Bronchial epithelial cell (primary cell): ENCODE data around the gene FBXL4. TPM values are rescaled to one million over a fixed set of nuclear protein-coding genes. Genes with fewer than 3 reads are reported as not detected.

ENCODE experiments used
- DNase-seq: peaks from one replicate; pipeline ENCODE4 v3.0.0-alpha.2; 2010; ENCODE audit warnings: low read depth
- FAIRE-seq: peaks from 2 replicates; lab custom pipeline; 2011; peaks lifted over from hg19 to GRCh38; lab: Jason Lieb, UNC
- H3K27me3 ChIP-seq: 2 replicates; pipeline ENCODE4 v1.5.1; 2011; ENCODE audit warnings: low read length; ENCODE audit not compliant: control insufficient read depth, insufficient read depth
- H3K36me3 ChIP-seq: 2 replicates; pipeline ENCODE4 v1.5.1; 2011; ENCODE audit warnings: low read length; ENCODE audit not compliant: control insufficient read depth, insufficient read depth
- H3K4me3 ChIP-seq: 2 replicates; pipeline ENCODE4 v1.5.1; 2011; ENCODE audit warnings: mild to moderate bottlenecking, low read depth, low read length, control low read depth
- total RNA-seq: library from RNA; depleted of rRNA; stranded (reverse); fragments of >200 nt; gene quantifications from 2 replicates; pipeline ENCODE4 v1.2.1, GENCODE V29; 2014
- TF ChIP-seq, protein P1 (sequence below): IDR thresholded peaks from 2 replicates; pipeline ENCODE4 v1.5.1; 2011; ENCODE audit warnings: mild to moderate bottlenecking, moderate library complexity, low read length, control low read depth, inconsistent platforms; ENCODE audit not compliant: insufficient read depth, severe bottlenecking

The FBXL4 gene
- total RNA-seq, 1 donor from 2014 or later, result 12.9 TPM

DNA sequence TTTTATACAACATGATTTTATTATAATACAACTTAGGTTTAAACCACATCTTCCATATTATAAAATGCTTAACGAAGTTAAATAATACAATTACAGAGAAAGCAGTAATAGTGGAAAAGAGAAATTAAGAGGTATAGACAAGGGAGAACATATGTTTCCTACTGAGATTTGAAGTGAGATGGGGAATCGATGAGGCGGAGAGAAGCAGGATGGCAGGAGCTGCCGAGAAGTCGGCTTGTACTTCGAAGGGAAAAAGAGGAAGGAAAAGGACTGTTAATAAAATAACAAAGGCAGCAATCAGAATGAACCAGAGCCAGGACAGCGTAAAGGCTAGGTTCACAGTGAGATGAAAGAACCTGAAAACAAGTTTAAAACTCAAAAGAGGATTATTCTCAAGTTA, 15.4 kb downstream of the FBXL4 start:
- Histone ChIP-seq H3K27me3 (no peaks in the 10 kb centered on the region), H3K36me3 (no peaks in the 10 kb centered on the region), H3K4me3 (no peak overlapping the region)
- no peak for DNase-seq
- TF ChIP-seq, protein P1, sequence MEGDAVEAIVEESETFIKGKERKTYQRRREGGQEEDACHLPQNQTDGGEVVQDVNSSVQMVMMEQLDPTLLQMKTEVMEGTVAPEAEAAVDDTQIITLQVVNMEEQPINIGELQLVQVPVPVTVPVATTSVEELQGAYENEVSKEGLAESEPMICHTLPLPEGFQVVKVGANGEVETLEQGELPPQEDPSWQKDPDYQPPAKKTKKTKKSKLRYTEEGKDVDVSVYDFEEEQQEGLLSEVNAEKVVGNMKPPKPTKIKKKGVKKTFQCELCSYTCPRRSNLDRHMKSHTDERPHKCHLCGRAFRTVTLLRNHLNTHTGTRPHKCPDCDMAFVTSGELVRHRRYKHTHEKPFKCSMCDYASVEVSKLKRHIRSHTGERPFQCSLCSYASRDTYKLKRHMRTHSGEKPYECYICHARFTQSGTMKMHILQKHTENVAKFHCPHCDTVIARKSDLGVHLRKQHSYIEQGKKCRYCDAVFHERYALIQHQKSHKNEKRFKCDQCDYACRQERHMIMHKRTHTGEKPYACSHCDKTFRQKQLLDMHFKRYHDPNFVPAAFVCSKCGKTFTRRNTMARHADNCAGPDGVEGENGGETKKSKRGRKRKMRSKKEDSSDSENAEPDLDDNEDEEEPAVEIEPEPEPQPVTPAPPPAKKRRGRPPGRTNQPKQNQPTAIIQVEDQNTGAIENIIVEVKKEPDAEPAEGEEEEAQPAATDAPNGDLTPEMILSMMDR, result no peak
- FAIRE-seq, result no peak

DNA sequence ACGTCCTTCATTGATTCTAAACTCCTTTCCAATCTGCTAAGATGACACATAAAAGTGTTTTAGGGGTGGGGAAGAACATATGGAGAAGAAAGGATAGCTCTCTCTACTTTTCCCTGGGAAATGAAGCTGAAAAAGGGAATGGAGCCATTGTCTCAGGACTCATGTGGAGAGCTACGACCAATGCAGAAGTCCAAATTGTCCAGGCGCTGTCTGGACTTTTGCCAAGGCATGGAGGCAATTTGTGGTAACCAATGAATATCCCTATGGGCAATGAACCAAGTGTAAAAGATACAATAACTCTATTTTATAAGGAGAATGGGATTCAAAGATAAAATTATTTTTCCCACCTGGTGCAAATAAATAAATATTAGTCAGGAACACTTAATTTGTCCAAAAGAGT, 16.1 kb downstream of the FBXL4 start:
- no peak for FAIRE-seq
- Histone ChIP-seq H3K27me3 (no peaks in the 10 kb centered on the region), H3K36me3 (no peaks in the 10 kb centered on the region), H3K4me3 (no peak overlapping the region)
- no peak for DNase-seq
- TF ChIP-seq, protein P1, result no peak

DNA sequence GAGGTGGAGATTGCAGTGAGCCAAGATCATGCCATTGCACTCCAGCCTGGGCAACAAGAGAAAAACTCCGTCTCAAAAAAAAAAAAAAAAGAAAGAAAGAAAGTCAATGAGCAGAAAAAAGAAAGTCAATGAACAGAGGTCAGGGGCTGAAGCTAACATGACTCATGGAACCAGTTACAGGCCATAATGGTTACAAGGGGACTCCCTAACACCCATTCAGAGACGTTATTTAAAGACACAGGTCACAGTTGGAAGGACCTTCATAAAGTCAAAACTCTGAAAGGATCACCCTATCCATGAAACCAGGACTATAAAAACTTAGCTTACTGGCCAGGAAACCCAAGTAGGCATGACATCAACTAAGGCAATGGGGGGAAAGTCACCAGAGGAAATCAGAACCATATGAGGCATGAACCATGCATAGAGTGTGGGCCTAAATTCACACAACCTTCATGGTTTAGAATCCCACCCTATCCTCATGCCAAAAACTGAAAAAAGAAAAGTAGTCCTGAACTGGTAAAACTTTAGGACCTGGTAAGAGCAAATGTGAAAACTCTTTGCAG, 18.2 kb downstream of the FBXL4 start:
- FAIRE-seq, result no peak
- no peak for DNase-seq
- TF ChIP-seq, protein P1, result no peak

DNA sequence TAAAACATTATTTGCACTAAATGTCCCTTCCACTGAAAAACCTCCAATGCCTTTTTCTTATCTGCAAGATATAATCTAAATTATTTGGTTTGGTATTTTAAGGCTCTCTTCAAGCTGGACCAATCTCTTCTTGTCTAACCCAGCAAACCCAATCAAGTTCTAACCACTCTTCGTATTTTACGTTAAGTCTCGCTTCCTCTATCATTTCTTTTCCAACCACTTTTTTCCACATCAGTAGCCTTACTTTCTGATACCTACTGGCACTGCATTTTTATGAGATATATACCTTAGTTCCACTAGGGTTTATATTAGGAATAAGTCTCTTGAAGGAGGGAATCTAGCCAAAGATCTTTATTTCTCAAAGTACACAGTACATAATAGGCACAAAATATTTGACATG, 19.1 kb downstream of the FBXL4 start:
- H3K27me3 ChIP-seq, result no peaks in the 10 kb centered on the region
- no peak overlapping the region for H3K4me3 ChIP-seq
- no peak for DNase-seq
- no peaks in the 10 kb centered on the region for H3K36me3 ChIP-seq
- TF ChIP-seq, protein P1, result no peak
- no peak for FAIRE-seq

More for the DNA sequence above, 18.2 kb downstream of the FBXL4 start:
- Histone ChIP-seq H3K36me3 (no peaks in the 10 kb centered on the region), H3K4me3 (no peak overlapping the region), H3K27me3 (no peaks in the 10 kb centered on the region)

DNA sequence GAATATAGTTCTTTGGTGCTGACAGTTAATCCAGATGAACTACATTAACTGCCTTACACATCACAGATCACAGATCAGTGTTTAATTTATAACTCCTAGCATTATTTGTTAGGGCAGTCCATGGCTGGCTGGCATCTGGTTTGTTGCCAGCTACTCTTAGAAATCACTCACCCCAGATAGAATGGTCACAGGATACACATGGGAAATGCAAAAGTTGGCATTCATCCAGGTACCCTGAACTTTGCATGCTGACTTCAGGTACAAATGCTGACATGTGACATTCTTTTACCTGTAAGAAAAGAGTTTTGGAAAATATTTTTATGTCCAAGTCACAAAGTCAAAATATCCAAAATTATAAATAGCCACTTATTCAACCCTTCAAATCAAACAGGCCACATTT, 20.2 kb downstream of the FBXL4 start:
- no peak overlapping the region for H3K4me3 ChIP-seq
- no peaks in the 10 kb centered on the region for H3K36me3 ChIP-seq
- FAIRE-seq (no peak), DNase-seq (no peak)
- TF ChIP-seq, protein P1, result no peak
- H3K27me3 ChIP-seq, result no peaks in the 10 kb centered on the region

DNA sequence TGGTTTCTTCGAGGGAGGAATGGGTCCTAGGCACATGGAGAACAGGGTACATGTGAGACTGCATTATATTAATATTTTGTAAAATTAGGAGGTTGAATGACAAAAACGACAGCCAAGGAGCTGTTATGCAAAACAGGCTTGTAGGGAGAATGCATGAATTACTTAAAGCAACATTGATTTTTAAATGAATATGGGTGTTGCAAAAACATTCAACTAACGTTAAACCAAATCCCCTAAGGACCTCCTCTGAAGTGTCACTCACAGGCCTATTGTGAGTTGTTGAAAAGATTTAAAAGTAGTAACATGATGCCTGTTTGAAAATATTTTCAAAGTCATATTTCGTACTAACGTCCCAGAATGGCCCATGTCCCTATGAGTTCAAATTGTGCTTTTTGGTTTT, 21.9 kb downstream of the FBXL4 start:
- Histone ChIP-seq H3K36me3 (no peaks in the 10 kb centered on the region), H3K27me3 (no peaks in the 10 kb centered on the region), H3K4me3 (no peak overlapping the region)
- no peak for DNase-seq
- no peak for FAIRE-seq
- TF ChIP-seq, protein P1, result no peak
